K562 (cell line): ENCODE data around the gene PIP4K2A. TPM values are rescaled to one million over a fixed set of nuclear protein-coding genes. Genes with fewer than 3 reads are reported as not detected.
A peak's percentile ranks its signal among the peaks of the same experiment; 100 is the strongest.

Experiments used
- ATAC-seq: fragments of 200-7000 bp; cut with Tn5 transposase; 3 replicates; pipeline ENCODE4 v1.9.1; 2020; ENCODE audit warnings: moderate library complexity
- BruUV-seq: library from RNA; stranded (reverse); fragments of 400-500 nt; replicated peaks from 2 replicates; lab custom pipeline; 2021; lab: Mats Ljungman, UMichigan
- CTCF ChIA-PET: fragments of 300-600 bp; formaldehyde crosslinking; extraction: SDS; loops from one replicate; lab custom pipeline; 2021; ENCODE audit warnings: low intra/inter-chr PET ratio; lab: Yijun Ruan, JAX
- POLR2A ChIA-PET: fragments of 300-600, 350-650 bp; sonication (Branson Sonifier 250); formaldehyde crosslinking; extraction: SDS; loops from one replicate; lab custom pipeline; 2021; ENCODE audit warnings: antibody characterized with exemption, inconsistent platforms; lab: Yijun Ruan, JAX
- DNase-seq, 4 experiments: peaks; one replicate each; pipeline versions ENCODE4 v3.0.0 to v3.0.0-alpha.2; 2011 to 2018; ENCODE audit warnings: low spot score in 3 of 4, mixed read lengths in 3 of 4; ENCODE audit errors: extremely low read depth in 1 of 4
- FAIRE-seq: peaks from 2 replicates; lab custom pipeline; 2011; peaks lifted over from hg19 to GRCh38; lab: Jason Lieb, UNC
- H2AFZ ChIP-seq: 2 replicates; pipeline ENCODE4 v1.6.0; 2011; ENCODE audit warnings: low read depth, low read length, control low read depth, inconsistent platforms
- H3K27ac ChIP-seq: fragments of 200-600 bp; 3 replicates; pipeline ENCODE4 v1.8.0; 2011; ENCODE audit warnings: low read depth, mild to moderate bottlenecking, control low read depth, inconsistent platforms, low read length, moderate library complexity, mixed read lengths; ENCODE audit errors: extremely low read depth
- H3K27me3 ChIP-seq, 2 experiments: fragments of 300-600 bp in 1 of 2; 2 replicates in 1 of 2; 3 replicates in 1 of 2; pipeline versions ENCODE4 v1.6.0 to v1.8.0; 2011; ENCODE audit warnings: inconsistent platforms in 2 of 2, low read length in 2 of 2, mild to moderate bottlenecking in 1 of 2, mixed read lengths in 1 of 2, moderate library complexity in 1 of 2; ENCODE audit not compliant: control insufficient read depth in 2 of 2, insufficient read depth in 2 of 2
- H3K36me3 ChIP-seq: fragments of 300-600 bp; 3 replicates; pipeline ENCODE4 v1.8.0; 2011; ENCODE audit warnings: mild to moderate bottlenecking, low read length, inconsistent platforms; ENCODE audit not compliant: control insufficient read depth, insufficient read depth
- H3K4me1 ChIP-seq, 2 experiments: fragments of 200-600 bp in 1 of 2; replicated peaks in 1 of 2; 2 replicates in 1 of 2; 3 replicates in 1 of 2; pipeline versions ENCODE4 v1.5.1 to v1.8.0; 2011; ENCODE audit warnings: inconsistent platforms in 2 of 2, low read length in 2 of 2, mild to moderate bottlenecking in 1 of 2, mixed read lengths in 1 of 2, moderate library complexity in 1 of 2; ENCODE audit not compliant: control insufficient read depth in 2 of 2, insufficient read depth in 2 of 2
- H3K4me2 ChIP-seq: 2 replicates; pipeline ENCODE4 v1.6.1; 2011; ENCODE audit warnings: low read length, control low read depth, inconsistent platforms, mixed read lengths; ENCODE audit not compliant: insufficient read depth
- H3K4me3 ChIP-seq: fragments of 200-600 bp; sonication (generic), shearing (Covaris generic); 2 replicates; pipeline ENCODE4 v1.5.1; 2016; ENCODE audit warnings: control low read depth, inconsistent platforms
- H3K79me2 ChIP-seq: fragments of 200-600 bp; 3 replicates; pipeline ENCODE4 v1.8.0; 2011; ENCODE audit warnings: low read length, inconsistent platforms; ENCODE audit not compliant: control insufficient read depth, insufficient read depth
- H3K9ac ChIP-seq, 2 experiments: 2 replicates each; pipeline versions ENCODE4 v1.6.0 to v1.6.1; 2011; ENCODE audit warnings: low read depth in 2 of 2, low read length in 2 of 2, control low read depth in 1 of 2, inconsistent platforms in 1 of 2, mild to moderate bottlenecking in 1 of 2, mixed read lengths in 1 of 2; ENCODE audit not compliant: insufficient read depth in 1 of 2
- H3K9me1 ChIP-seq: one replicate; pipeline ENCODE4 v1.6.0; 2011; ENCODE audit warnings: inconsistent platforms, mild to moderate bottlenecking, low read length, moderate library complexity; ENCODE audit not compliant: control insufficient read depth, insufficient read depth
- H3K9me3 ChIP-seq: replicated peaks from 2 replicates; pipeline ENCODE4 v1.5.1; 2011; ENCODE audit warnings: low read depth, low read length, inconsistent platforms; ENCODE audit not compliant: control insufficient read depth, insufficient read depth
- H4K20me1 ChIP-seq: replicated peaks from 2 replicates; pipeline ENCODE4 v1.6.1; 2011; ENCODE audit warnings: low read length, inconsistent platforms, mixed read lengths; ENCODE audit not compliant: control insufficient read depth, insufficient read depth
- ARID2 ChIP-seq: fragments of 450-650 bp; IDR thresholded peaks from 2 replicates; pipeline ENCODE4 v1.6.1; 2017; ENCODE audit warnings: antibody characterized with exemption, mild to moderate bottlenecking
- ATF1 ChIP-seq, 2 experiments: fragments of 450-650 bp in 1 of 2; IDR thresholded peaks; 2 replicates each; pipeline ENCODE4 v1.6.1; 2016; ENCODE audit warnings: missing compliant biosample characterization in 1 of 2, missing genetic modification characterization in 1 of 2
- CREM ChIP-seq: IDR thresholded peaks from 2 replicates; pipeline ENCODE4 v1.6.1; 2014; ENCODE audit warnings: antibody characterized with exemption, low read depth
- DNMT1 ChIP-seq: fragments of 450-650 bp; IDR thresholded peaks from 2 replicates; pipeline ENCODE4 v1.6.1; 2016; ENCODE audit warnings: antibody characterized with exemption, mild to moderate bottlenecking
- GTF2A2 ChIP-seq: IDR thresholded peaks from 2 replicates; pipeline ENCODE4 v1.6.1; 2016; ENCODE audit warnings: mild to moderate bottlenecking, missing genetic modification characterization, missing compliant biosample characterization
- HNRNPL ChIP-seq: fragments of 200-400 bp; formaldehyde crosslinking; IDR thresholded peaks from 2 replicates; pipeline ENCODE4 v1.6.1; 2017; ENCODE audit warnings: low read depth, mild to moderate bottlenecking, low read length
- HNRNPLL ChIP-seq: fragments of 200-400 bp; formaldehyde crosslinking; IDR thresholded peaks from 2 replicates; pipeline ENCODE4 v1.6.1; 2017; ENCODE audit warnings: low read length, low read depth, mild to moderate bottlenecking; ENCODE audit not compliant: poor library complexity, severe bottlenecking
- ILF3 ChIP-seq: fragments of 450-650 bp; IDR thresholded peaks from 2 replicates; pipeline ENCODE4 v1.6.1; 2018; ENCODE audit warnings: antibody characterized with exemption, mild to moderate bottlenecking, moderate library complexity, borderline replicate concordance
- MAX ChIP-seq: sonication (generic); formaldehyde crosslinking; IDR thresholded peaks from 2 replicates; pipeline ENCODE4 v1.9.0; 2022; ENCODE audit warnings: mild to moderate bottlenecking, missing genetic modification reagents
- NFATC3 ChIP-seq: fragments of 450-650 bp; IDR thresholded peaks from 2 replicates; pipeline ENCODE4 v1.6.1; 2017; ENCODE audit warnings: mild to moderate bottlenecking
- SUPT5H ChIP-seq: fragments of 450-650 bp; IDR thresholded peaks from 2 replicates; pipeline ENCODE4 v1.6.1; 2016
- ZC3H4 ChIP-seq: sonication (generic); formaldehyde crosslinking; IDR thresholded peaks from 2 replicates; pipeline ENCODE4 v1.9.0; 2021; ENCODE audit warnings: missing genetic modification reagents, borderline replicate concordance
- ZNF124 ChIP-seq: sonication (generic); formaldehyde crosslinking; IDR thresholded peaks from 2 replicates; pipeline ENCODE4 v1.8.1; 2022; ENCODE audit warnings: missing genetic modification reagents
- ZNF436 ChIP-seq: fragments of 250-450, 450-650 bp; sonication (Bioruptor Pico); formaldehyde crosslinking; IDR thresholded peaks from 2 replicates; pipeline ENCODE4 v1.7.0; 2020; ENCODE audit warnings: mild to moderate bottlenecking
- ZNF586 ChIP-seq: fragments of 450-650 bp; formaldehyde crosslinking; conservative IDR thresholded peaks from 2 replicates; pipeline ENCODE4 v1.4.0; 2020; ENCODE audit warnings: mild to moderate bottlenecking, moderate library complexity
- WGBS: fragments of 100-300 bp; shearing (Covaris generic); methylation state at CpG from one replicate; pipeline ENCODE4 v1.1.6; 2016; ENCODE audit warnings: low coverage, mixed read lengths; ENCODE audit not compliant: insufficient coverage; ENCODE audit errors: missing lambda C conversion rate; 5-methylcytosine and 5-hydroxymethylcytosine counted together
- in situ Hi-C: fragments of 300-500 bp; cut with MboI; formaldehyde crosslinking; loops from 4 replicates; pipeline ENCODE4 v1.15.0; 2018; ENCODE audit warnings: inconsistent platforms, mixed read lengths
- intact Hi-C: fragments of 100-400 bp; cut with micrococcal nuclease; formaldehyde crosslinking; loops from 2 replicates; pipeline ENCODE4 v1.14.2; 2022
- polyA plus RNA-seq, 8 experiments: library from polyadenylated mRNA; depleted of rRNA in 4 of 8; stranded (reverse) in 5 of 8; unstranded in 3 of 8; fragments of >200 nt; fragmentation: Nextera tagmentation in 2 of 8; fragmentation: Illumina TruSeq in 1 of 8; extraction: Ambion mirVana in 2 of 8; extraction: Trizol in 1 of 8; gene quantifications; 2 replicates each; pipeline versions ENCODE4 v1.2.1 to v1.2.3, GENCODE V29; 2011 to 2014; ENCODE audit warnings: inconsistent platforms in 1 of 8, missing spikeins in 1 of 8
- total RNA-seq, 7 experiments: library from RNA; depleted of rRNA in 6 of 7; stranded (reverse); fragments of >200 nt in 6 of 7; fragmentation: Illumina TruSeq in 2 of 7; extraction: Trizol in 2 of 7; gene quantifications; 2 replicates each; pipeline versions ENCODE4 v1.2.1 to v1.2.3, GENCODE V29; 2011 to 2021; ENCODE audit warnings: low replicate concordance in 1 of 7

The PIP4K2A gene
- total and polyA plus RNA-seq, 9 of the 15 experiments (the other 6 are each of a cell fraction or from before 2014, with no cell fraction given), result 35.6 to 117 (median 71.9) TPM

GRCh38 chr10:22754296-22754695 is 39.9 kb upstream of the PIP4K2A start (continued):
- TF ChIP-seq GTF2A2 (tag) (no peak), SUPT5H (no peak), ARID2 (no peak)

GRCh38 chr10:22753786-22754185 is 39.4 kb upstream of the PIP4K2A start:
- no peak overlapping the region for H3K27ac ChIP-seq
- no peaks in the 10 kb centered on the region for H3K36me3 ChIP-seq
- H2AFZ ChIP-seq, result peak overlapping the region; percentile 69
- ATAC-seq (no peak), FAIRE-seq (no peak), DNase-seq (no peak)
- no peak overlapping the region for H3K9ac ChIP-seq
- intact Hi-C loops (no loop called here), in situ Hi-C loops (no loop called here)
- no TSS peak for BruUV-seq
- CTCF ChIA-PET, result no interaction called here
- POLR2A ChIA-PET, result no interaction called here
- H3K27me3 ChIP-seq, result no peaks in the 10 kb centered on the region
- H3K9me3 ChIP-seq, result no peaks in the 10 kb centered on the region
- WGBS, result 47% methylated on average over 3 of the region's 3 CpGs
- no peaks in the 10 kb centered on the region for H3K4me1 ChIP-seq
- no peaks in the 10 kb centered on the region for H3K79me2 ChIP-seq
- TF ChIP-seq ATF1 (CRISPR knock-in tag; IDR thresholded peaks at IDR 0.05) (no peak), ATF1 (tag; IDR thresholded peaks at IDR 0.05) (no peak), HNRNPL (no peak), ZNF124 (CRISPR knock-in tag) (no peak), CREM (no peak), ZNF586 (no peak), ZC3H4 (no peak), DNMT1 (no peak), ILF3 (no peak), MAX (CRISPR knock-in tag) (no peak), NFATC3 (no peak), HNRNPLL (no peak), ZNF436 (CRISPR knock-in tag) (no peak)
- H3K4me3 ChIP-seq, result no peak overlapping the region
- H4K20me1 ChIP-seq, result no peaks in the 10 kb centered on the region
- H3K4me2 ChIP-seq, result no peak overlapping the region
- no peaks in the 10 kb centered on the region for H3K9me1 ChIP-seq
